HG02943 (cell line): Measurements from ENCODE around the gene PTPRO.

Experiments
- ATAC-seq: cut with Tn5 transposase; IDR thresholded peaks from one replicate; pipeline ENCODE4 v1.9.1; 2021; ENCODE audit warnings: mild to moderate bottlenecking, low read depth, moderate library complexity; ENCODE audit not compliant: unreplicated experiment

PTPRO gene

DNA sequence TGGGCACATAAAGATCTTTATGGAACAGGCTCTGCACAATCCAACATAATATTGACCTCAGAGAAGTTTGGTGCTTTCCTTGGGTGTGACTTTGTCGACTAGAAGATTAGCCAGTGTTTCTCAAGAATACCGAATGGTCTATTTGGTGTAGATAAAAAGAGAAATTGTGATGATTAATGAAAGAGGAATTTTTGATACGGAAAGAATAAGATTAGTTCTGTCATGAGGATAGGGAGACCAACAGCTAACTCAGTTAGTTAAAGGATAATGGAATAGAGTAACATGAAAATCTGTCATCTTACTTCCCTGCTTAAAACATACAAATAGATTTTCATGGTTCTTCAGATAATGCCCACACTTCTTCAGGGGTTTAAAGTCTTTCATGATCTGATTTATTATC lies 24.2 kb downstream of the PTPRO start:
- ATAC-seq = no peak

GRCh38 chr12:15350643-15351042 lies 28.3 kb downstream of the PTPRO start:
- no peak for ATAC-seq

- ATAC-seq = no peak
Observed at GRCh38 chr12:15355766-15356165, 33.5 kb downstream of the PTPRO start.

- no peak for ATAC-seq
Observed at GRCh38 chr12:15356951-15357364, 34.6 kb downstream of the PTPRO start.

DNA sequence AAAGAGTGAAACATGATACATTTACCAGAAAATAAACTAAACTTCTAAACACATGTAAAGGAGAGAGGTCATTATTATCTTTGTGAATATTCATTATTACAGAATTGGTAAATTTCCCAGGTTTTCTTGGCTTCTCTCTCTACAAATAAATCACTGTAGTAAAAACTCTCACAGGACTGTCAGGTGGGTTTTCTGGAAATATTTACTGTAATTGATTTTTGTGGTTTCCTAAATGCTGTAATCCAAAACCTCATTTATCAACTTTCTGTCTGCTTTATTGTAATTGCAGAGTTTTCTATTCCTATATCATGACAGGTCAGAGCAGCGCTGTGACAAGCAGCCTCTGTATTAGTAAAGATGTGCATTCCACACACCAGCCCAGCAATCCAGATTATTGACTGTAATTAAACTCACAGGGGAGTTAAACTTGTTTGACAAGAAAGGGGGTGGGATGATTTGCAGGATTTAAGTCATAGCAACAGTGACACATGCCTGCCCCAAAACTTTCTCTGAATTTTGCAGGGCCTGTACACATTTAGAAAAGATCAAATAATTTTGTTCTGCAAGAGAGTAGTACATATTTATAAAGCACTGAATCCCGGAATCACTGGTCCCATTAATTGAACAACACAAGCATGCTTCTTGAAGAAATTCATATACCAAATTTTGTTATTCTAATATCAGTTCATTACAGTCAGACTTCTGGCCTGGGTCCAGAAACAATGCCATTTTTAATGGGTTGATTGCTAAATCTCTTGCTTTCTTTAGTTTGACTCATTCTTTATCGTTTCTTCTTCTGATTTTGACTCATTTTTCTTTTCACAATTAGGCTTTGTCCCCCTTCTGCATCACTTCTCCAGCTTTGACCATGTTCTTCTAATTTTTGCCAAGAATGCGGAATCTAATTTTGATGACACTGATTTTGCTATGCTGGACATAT lies 42.2 kb downstream of the PTPRO start:
- ATAC-seq = no peak

DNA sequence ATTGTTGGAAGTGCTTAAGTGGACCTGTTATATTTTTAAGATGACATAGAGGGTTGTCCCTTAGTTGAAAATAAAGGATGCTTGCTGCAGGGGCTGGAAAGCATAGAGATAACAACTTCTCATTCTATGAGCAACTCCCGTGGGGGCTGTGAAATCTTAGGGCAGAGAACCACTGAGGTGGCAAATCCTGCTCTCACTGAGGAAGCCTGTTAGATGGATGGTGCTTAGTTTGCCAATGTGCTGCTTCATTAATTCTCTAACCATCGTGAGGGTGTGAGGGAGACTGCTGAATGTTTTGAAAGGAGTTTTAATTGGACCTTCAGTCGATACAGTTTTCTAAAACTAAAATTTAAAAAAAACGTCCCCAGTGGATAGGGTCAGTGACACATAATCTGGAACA lies 46.5 kb downstream of the PTPRO start:
- ATAC-seq = no peak

- no peak for ATAC-seq
Observed at GRCh38 chr12:15372352-15372751, 50.0 kb downstream of the PTPRO start.

GRCh38 chr12:15387772-15388171 lies 65.5 kb downstream of the PTPRO start:
- no peak for ATAC-seq

DNA sequence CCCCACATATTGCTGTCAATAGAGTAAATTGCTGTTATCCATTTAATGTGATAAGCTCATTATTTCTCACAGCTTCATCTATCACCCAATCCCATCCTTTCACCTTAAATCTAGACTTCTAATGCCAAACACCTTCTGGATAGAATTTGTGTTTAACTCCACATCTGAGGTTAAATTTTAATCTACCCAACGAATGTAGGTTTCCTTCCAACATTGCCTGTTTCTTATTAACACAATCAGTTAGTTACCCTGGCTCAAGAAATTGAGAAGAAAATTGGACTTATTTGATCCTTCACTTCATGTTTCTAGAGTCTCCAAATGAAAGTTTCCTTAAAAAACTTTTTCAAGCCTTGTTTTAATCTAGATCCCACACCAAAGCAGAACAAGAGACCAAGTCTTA lies 67.3 kb downstream of the PTPRO start:
- ATAC-seq = no peak

DNA sequence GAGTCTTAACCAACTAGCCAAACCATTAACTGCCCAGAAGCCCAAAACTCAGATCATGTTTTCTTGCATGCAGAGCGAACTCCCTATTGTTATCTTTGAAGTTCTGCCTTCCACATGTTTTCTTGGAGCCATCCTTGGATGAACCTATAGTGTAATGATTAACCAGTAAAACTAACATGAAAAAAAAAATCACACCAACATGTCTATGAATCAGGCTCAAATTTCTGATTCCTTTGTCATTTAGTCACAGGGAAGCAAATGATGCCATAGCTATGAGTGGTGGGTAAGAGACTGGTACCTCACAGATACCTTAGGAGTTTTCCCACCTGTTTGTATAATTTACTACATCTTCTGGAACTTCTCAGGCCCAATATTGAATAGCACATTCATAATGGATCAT lies 70.7 kb downstream of the PTPRO start:
- ATAC-seq = no peak

DNA sequence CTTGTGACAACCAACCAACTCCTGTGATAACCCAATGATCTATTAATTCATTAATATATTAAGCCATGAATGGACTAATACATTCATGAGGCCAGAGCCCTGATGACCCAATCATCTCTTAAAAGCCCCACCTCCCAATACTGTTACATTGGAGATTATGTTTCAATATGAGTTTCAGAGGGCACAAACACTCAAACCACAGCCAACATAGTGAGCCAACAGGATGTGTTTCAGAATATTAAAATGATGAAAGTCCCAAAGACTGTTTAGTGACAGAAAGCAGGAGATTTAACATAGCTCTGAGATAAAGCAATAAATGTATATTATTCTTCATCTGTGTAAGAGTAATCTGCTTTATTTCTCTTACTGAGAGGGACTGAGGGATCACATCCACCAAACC lies 71.7 kb downstream of the PTPRO start:
- ATAC-seq = no peak

GRCh38 chr12:15404485-15404884 lies 82.2 kb downstream of the PTPRO start:
- ATAC-seq = no peak

GRCh38 chr12:15405606-15406005 lies 83.3 kb downstream of the PTPRO start:
- ATAC-seq = no peak

GRCh38 chr12:15407025-15407424 lies 84.7 kb downstream of the PTPRO start:
- ATAC-seq = no peak

- ATAC-seq = no peak
Observed at GRCh38 chr12:15411842-15412241, 89.5 kb downstream of the PTPRO start.

- ATAC-seq = no peak
Observed at GRCh38 chr12:15417691-15418090, 95.4 kb downstream of the PTPRO start.

DNA sequence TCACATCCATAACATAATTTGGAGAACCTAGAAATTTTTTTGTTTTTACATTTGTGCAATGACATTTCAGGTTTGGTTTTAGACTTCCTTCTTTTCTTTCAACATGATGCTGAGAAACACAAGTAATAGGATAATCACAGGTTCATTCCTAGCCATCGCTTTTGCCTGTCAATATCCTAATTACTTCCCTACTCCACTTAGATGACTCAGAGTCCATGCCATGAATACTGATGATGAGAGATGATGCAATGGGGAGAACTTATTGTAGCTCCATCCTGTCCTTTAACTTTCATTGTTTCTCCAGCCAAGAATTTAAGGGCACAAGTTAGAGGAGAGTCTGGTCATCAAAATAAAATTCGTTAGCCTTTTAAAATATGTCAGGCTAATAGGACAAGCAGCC lies 101.3 kb downstream of the PTPRO start:
- ATAC-seq = no peak

DNA sequence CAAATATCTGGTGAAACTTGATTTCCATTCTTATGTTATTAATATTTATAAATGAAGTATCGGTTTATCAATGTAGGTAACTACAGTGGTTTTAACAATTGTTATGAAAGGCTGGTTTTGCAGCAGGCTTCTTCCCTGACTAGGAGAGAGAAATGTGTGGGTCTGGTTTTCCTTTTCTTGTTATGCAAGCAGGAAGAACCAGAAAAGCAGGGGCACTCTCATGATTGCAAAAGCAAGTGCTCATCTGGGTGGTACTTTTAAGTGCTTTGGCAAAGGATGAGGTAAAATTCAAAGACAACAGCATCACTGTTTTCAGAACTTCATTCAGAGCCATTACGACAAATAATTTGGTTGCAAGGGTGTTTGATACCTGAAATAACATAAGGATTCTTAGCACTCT lies 105.6 kb downstream of the PTPRO start:
- no peak for ATAC-seq

DNA sequence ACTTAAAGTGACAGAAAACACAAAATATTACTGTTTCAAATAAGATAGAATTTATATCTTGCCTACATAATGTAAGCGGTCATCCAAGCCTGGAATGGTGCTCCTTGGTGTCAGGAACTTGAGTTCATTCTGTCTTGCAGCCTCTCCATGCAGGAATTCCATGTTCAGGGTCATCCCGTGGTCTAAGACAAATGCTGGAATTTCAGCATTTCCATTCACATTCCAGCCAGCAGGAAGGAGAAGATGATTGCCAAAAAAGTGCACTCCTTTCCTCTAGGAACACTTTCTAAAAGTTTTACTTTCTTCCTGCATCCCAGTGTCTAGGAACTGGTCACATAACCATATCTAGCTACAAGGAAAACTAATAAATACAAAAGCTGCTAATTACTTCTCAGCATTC lies 106.3 kb downstream of the PTPRO start:
- no peak for ATAC-seq

DNA sequence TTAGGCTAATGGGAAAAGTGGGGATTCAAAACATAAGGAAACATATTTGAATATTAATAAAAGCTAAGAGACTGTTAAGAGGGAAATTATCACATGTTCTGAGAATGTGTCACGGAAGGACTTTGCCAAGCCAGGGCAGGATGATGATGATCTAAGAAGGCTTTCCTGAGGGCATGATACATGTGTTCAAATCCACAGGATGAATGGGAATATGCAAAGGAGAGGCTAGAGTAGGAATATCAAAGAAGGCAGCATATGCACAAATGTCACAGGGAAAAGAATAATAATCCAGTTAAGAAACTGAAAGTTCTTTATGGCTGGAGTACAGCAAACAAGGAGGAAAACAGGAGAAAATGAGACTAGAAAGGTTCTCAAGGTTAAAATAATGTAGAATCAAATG lies 107.0 kb downstream of the PTPRO start:
- no peak for ATAC-seq

- no peak for ATAC-seq
Observed at GRCh38 chr12:15435597-15435996, 113.3 kb downstream of the PTPRO start.

GRCh38 chr12:15439459-15439858 lies 117.2 kb downstream of the PTPRO start:
- no peak for ATAC-seq
